ENCODE data around the gene ARHGEF11.

DNA sequence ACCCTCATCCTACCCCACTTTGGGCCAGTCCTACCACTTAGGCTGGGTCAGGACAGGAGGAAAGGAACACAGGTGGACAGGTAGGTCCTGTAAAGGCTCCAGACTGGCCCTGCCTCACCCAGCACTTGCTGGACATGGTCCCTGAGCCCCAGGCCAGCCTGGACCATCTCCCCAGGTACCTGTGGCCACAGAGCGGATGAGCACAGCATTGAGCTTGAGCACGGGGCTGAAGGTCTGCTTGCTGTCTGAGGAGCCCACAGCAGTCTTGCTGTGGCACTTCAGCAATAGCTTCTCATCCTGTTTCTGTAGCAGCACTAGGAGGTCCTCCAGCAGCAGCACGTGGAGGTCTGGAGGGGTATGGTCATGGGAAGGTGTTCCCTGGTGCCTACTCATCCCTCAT is 101.8 kb downstream of the ARHGEF11 start:
- no peak for TF ChIP-seq CTCF (IDR thresholded peaks at IDR 0.05 in 8 of 11, conservative IDR thresholded peaks at IDR 0.05 in 3 of 11)
- no peak for TF ChIP-seq POLR2AphosphoS5 (IDR thresholded peaks at IDR 0.05)

All from spleen (tissue), 7 donors.